NCI-H2029 (cell line): ENCODE data around the gene SORL1.

Source experiments
- DNase-seq: peaks from one replicate; lab custom pipeline; 2025; lab: John Stamatoyannopoulos, UW

Gene SORL1

DNA sequence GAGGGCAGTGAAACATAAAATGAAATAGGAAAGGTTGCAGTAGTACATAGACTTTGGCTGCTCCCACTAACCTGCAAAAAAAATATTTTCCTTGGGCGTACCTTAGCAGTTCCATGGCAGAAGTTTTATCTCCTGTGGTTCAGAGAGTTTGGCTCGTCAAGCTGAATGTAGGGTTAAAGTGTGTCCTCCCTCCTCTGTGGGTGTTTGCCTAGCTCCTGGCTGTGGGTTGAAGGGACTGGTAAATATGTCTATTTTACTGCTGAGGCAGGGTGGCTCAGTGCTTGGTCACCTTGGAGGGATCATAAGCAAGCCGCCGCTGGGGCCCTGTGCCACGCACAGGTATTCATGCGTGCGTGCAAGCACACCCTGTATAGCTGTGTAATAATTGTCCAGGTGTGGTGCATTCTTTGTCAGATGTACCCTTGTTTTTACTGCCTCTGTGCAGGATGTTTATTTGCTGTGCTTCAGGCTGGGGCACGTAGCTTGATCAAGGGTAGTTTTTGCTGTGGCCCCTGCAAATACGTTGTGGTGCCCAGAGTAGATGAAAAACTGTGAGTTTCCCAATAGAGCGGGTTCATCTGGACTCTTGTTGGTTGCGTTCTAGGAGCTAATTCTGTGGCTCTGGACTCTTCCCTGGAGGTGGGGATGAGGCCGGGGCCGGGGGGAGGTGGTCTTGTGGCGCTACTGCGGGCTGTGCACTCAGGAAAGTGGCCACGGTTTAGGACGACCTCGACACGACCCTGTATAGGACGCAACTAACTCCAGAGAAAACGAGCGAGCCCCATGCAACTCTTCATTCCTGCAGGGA lies 732 bp upstream of the SORL1 start:
- no peak for DNase-seq

- DNase-seq: peak; percentile 30
Measured at GRCh38 chr11:121452609-121453150, 566 bp downstream of the SORL1 start, which contains the start of gene SORL1-AS1. SORL1-AS1 (minus strand) TSS chr11:121452967.

DNA sequence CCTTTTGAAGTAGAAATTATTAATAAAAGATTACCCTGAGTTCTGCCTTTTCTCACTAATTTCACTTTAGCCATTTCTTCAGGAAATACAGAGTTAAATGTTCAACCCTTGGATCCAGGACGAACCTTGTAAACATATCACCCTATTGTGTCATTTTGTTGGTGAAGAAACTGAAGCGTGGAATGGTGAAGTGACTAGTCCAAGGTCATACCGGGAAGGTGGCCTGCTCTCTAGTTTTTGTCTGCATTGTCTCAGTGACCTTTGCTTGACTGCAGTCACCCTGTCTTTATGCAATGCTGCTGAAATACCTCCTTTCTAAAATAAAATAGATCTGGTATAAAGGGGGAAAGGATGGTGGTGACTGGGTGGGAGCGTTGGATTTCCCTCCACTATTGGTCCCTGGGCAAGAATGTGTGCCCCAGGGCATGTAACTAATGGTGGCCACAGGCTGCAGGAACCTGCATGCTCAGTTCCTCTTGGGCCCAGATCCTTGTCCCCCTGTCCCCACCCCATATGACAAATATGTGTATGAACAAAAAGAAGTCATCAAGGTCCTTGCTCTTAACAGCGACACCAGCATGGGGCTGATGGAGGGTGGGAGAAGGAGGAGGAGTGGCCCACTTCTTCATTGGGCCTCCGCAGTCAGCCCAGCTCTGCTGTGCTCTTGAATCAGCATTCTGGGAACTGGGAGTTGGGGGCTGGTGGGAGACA lies 1.6 kb downstream of the SORL1 start:
- DNase-seq: no peak

DNA sequence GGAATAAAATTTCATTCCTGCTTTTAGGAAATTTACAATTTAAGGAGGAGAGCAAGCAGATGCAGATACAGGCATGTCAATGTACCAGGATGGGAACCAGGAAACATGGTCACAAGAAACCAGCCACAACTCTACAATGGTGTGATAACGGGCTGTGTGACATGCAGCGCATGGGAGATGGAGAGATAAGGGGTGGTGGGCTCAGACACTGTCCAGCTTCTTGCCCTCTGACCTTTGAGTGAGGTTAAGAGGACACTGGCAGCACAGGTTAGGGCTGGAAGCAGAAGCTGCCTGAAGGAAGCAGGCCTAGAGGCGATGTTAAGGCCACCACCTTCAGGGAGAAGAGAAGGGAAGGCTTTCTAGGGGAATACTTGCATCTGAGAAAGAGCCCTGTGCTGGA lies 3.0 kb downstream of the SORL1 start:
- DNase-seq: no peak

- DNase-seq: no peak
Measured at GRCh38 chr11:121456151-121456550, 4.0 kb downstream of the SORL1 start.

DNA sequence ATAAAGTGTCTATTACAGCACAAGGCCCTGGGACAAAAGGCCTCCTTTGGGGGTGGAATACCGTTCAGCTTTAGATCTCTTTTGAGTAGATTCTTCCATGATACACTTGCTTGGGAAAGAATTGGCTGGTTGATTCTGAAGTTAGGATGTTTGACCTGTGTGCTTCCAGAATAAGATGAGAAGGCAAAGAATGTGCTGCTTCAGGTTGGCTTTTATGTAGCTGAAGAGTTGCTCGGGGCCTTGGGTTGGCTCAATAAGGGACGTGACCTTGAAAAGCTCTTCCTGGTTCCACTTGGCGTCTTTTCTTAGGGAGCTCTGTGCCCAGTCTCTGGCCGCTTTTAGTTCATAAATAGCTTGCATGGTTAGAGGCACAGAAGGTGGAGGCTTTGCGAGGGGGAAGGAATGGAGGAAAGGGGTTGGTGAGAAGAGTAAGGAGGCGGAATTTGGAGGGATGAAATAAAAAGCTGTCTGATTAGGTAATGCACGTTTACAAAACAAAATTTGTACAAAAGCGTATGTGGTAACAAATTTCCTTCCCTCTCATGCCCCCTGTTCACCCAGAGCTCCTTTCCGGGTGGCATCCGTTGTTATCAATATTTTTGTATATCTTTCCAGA lies 4.8 kb downstream of the SORL1 start:
- DNase-seq: no peak

- DNase-seq: no peak
Measured at GRCh38 chr11:121458551-121458950, 6.4 kb downstream of the SORL1 start.

DNA sequence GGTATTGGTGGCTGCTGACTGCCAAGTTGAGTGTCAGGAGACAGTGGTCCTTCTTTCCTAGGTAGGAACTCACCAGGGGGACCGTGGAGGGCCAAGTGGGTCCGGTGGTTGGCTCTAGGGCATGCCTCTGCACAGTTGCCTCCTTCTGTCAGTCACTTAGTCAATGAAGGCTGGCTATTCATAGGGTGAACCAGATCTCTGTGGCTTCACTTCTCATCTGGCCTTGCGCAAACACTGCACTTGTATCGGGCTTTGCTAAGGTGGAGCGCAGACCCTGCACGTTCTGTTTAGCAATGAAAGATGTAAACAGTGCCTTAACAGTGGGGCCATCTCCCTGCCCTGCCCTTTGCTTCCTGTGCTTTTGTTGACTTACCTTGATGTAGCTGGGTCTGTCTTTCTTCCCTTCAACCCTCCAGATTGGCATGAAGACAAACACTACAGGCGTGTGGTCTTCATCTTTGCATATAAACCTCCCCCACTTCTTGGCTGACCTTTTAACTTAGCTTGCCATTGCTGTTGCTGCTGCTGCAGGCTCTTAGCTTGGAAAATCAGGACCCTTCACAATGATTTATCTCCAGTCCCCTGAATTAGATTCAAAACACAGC lies 7.4 kb downstream of the SORL1 start:
- peak; percentile 64 for DNase-seq

GRCh38 chr11:121460941-121461514 lies 8.9 kb downstream of the SORL1 start:
- DNase-seq: peak; percentile 89

- DNase-seq: no peak
Measured at GRCh38 chr11:121461843-121462242, 9.7 kb downstream of the SORL1 start.

- no peak for DNase-seq
Measured at GRCh38 chr11:121463689-121464335, 11.7 kb downstream of the SORL1 start.

GRCh38 chr11:121464352-121464946 lies 12.3 kb downstream of the SORL1 start:
- peak; percentile 70 for DNase-seq

- DNase-seq: no peak
Measured at GRCh38 chr11:121465709-121466062, 13.6 kb downstream of the SORL1 start.

- peak; percentile 91 for DNase-seq
Measured at GRCh38 chr11:121466063-121466794, 14.1 kb downstream of the SORL1 start.

DNA sequence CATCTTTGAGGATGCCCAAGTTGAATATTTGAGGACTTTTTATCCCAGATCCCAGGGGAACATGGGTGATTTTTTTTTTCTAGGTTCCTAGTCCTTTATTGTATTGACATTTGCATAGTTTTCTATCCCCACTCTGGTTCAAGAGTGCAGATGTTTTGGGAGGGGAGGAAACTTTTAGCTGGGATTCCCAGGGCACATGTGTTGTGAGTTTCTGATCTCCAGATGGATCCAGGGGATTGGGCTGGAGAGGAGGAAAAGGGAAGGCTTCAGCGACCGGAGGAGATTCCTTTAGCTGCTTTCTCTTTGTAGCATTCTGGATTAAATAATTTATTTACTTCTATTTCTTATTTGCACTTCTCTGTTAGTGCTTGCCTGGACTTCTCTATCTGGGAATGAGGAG lies 15.4 kb downstream of the SORL1 start:
- no peak for DNase-seq

- DNase-seq: peak; percentile 67
Measured at GRCh38 chr11:121467965-121468364, 15.9 kb downstream of the SORL1 start.

DNA sequence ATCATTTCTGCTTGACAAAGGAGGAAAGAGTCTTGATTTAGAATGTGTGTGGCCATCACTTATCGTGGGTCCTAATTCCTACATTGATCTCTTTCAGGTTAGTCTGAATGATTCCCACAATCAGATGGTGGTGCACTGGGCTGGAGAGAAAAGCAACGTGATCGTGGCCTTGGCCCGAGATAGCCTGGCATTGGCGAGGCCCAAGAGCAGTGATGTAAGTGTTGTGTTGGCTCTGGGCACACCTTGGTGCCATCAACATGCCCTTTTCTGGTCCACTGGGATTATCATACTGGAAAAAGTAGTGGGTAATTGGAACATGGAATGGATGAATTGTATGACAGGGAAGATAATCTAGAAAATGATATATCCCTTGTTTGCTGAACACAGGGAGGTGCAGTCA lies 17.8 kb downstream of the SORL1 start:
- DNase-seq: no peak

GRCh38 chr11:121471167-121471566 lies 19.1 kb downstream of the SORL1 start:
- no peak for DNase-seq

DNA sequence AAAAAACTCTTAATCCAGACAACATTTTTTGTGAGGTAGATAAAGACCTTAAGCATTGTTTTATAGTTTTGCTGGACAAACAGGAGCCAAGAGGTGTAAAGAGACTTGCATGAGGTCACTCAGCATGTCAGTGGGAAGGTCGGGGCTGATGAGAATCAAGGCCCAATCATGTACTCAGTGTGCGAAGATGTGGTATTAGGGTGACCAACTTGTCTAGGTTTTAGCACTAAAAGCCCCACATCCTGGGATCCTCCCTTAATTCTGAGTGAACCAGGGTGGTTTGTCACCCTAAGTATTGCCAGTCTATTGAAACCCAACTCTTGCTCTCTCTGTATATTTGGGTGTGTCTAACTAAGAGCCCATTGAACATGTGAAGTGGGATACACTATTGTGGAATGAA lies 20.2 kb downstream of the SORL1 start:
- no peak for DNase-seq

- DNase-seq: no peak
Measured at GRCh38 chr11:121473064-121473777, 21.1 kb downstream of the SORL1 start.
